T-helper 1 cell treated with Interleukin-12 subunit alpha and Interleukin-12 subunit beta and Interleukin-4 antibody, amounts not matched to agents 30 μg/mL and 1 μg/mL, for 36 hours (primary cell): ENCODE results near the gene PPM1F.

Source experiments
- H3K27ac Mint-ChIP-seq: one replicate; pipeline ENCODE4 v1.8.0; 2021; ENCODE audit warnings: mild to moderate bottlenecking, mixed read lengths
- H3K27me3 Mint-ChIP-seq: one replicate; pipeline ENCODE4 v1.8.0; 2021; ENCODE audit warnings: low read depth, mixed read lengths
- H3K36me3 Mint-ChIP-seq: one replicate; pipeline ENCODE4 v1.8.0; 2021; ENCODE audit warnings: low read depth, mixed read lengths
- H3K4me1 Mint-ChIP-seq: one replicate; pipeline ENCODE4 v1.8.0; 2021; ENCODE audit warnings: low read depth, mixed read lengths
- H3K4me3 Mint-ChIP-seq: one replicate; pipeline ENCODE4 v1.8.0; 2021; ENCODE audit warnings: mild to moderate bottlenecking, moderate library complexity, mixed read lengths
- H3K9me3 Mint-ChIP-seq: one replicate; pipeline ENCODE4 v1.8.0; 2021; ENCODE audit warnings: mixed read lengths

Gene PPM1F

GRCh38 chr22:21952586-21953571, at the start of gene PPM1F:
Gene PPM1F (minus strand): TSS chr22:21952848. CDS start chr22:21946048, 6,800 bp downstream.
- Mint-ChIP-seq H3K4me3 (peak within 1 kb of the TSS; percentile 79), H3K4me1 (peaks cover 11% of the 10 kb centered on the region), H3K36me3 (peaks cover 3% of the 10 kb centered on the region), H3K9me3 (no peaks in the 10 kb centered on the region), H3K27ac (peak within 1 kb of the TSS; percentile 24), H3K27me3 (peaks cover 3% of the 10 kb centered on the region)

GRCh38 chr22:22001664-22002525, 49.2 kb upstream of the PPM1F start:
- H3K36me3 Mint-ChIP-seq = no peaks in the 10 kb centered on the region
- peaks cover 15% of the 10 kb centered on the region for H3K27me3 Mint-ChIP-seq
- no peak overlapping the region for H3K27ac Mint-ChIP-seq
- no peak overlapping the region for H3K4me3 Mint-ChIP-seq
- H3K4me1 Mint-ChIP-seq = no peaks in the 10 kb centered on the region
- no peaks in the 10 kb centered on the region for H3K9me3 Mint-ChIP-seq

GRCh38 chr22:21998595-21999247, 46.1 kb upstream of the PPM1F start:
- Mint-ChIP-seq H3K4me1 (no peaks in the 10 kb centered on the region), H3K36me3 (no peaks in the 10 kb centered on the region), H3K27me3 (peaks cover 11% of the 10 kb centered on the region), H3K27ac (no peak overlapping the region), H3K4me3 (no peak overlapping the region), H3K9me3 (no peaks in the 10 kb centered on the region)

- Mint-ChIP-seq H3K4me1 (no peaks in the 10 kb centered on the region), H3K9me3 (no peaks in the 10 kb centered on the region), H3K36me3 (no peaks in the 10 kb centered on the region), H3K4me3 (no peak overlapping the region), H3K27me3 (no peaks in the 10 kb centered on the region), H3K27ac (no peak overlapping the region)
Measured at GRCh38 chr22:21996175-21996720, 43.6 kb upstream of the PPM1F start.

- no peaks in the 10 kb centered on the region for H3K4me1 Mint-ChIP-seq
- no peak overlapping the region for H3K4me3 Mint-ChIP-seq
- H3K27me3 Mint-ChIP-seq = no peaks in the 10 kb centered on the region
- no peak overlapping the region for H3K27ac Mint-ChIP-seq
- H3K9me3 Mint-ChIP-seq = no peaks in the 10 kb centered on the region
- H3K36me3 Mint-ChIP-seq = no peaks in the 10 kb centered on the region
Measured at GRCh38 chr22:21995660-21996059, 43.0 kb upstream of the PPM1F start.

- Mint-ChIP-seq H3K36me3 (no peaks in the 10 kb centered on the region), H3K9me3 (no peaks in the 10 kb centered on the region), H3K27me3 (no peaks in the 10 kb centered on the region), H3K27ac (no peak overlapping the region), H3K4me3 (no peak overlapping the region), H3K4me1 (no peaks in the 10 kb centered on the region)
Measured at GRCh38 chr22:21994881-21995444, 42.3 kb upstream of the PPM1F start.

GRCh38 chr22:21992593-21993237, 40.1 kb upstream of the PPM1F start:
- Mint-ChIP-seq H3K4me3 (no peak overlapping the region), H3K9me3 (no peaks in the 10 kb centered on the region), H3K36me3 (no peaks in the 10 kb centered on the region), H3K27ac (no peak overlapping the region), H3K27me3 (no peaks in the 10 kb centered on the region), H3K4me1 (no peaks in the 10 kb centered on the region)

GRCh38 chr22:21991774-21992173, 39.1 kb upstream of the PPM1F start:
- Mint-ChIP-seq H3K27ac (no peak overlapping the region), H3K27me3 (no peaks in the 10 kb centered on the region), H3K36me3 (no peaks in the 10 kb centered on the region), H3K9me3 (no peaks in the 10 kb centered on the region), H3K4me3 (no peak overlapping the region), H3K4me1 (no peaks in the 10 kb centered on the region)

- no peaks in the 10 kb centered on the region for H3K4me1 Mint-ChIP-seq
- no peaks in the 10 kb centered on the region for H3K27me3 Mint-ChIP-seq
- no peaks in the 10 kb centered on the region for H3K36me3 Mint-ChIP-seq
- H3K4me3 Mint-ChIP-seq = no peak overlapping the region
- H3K27ac Mint-ChIP-seq = no peak overlapping the region
- H3K9me3 Mint-ChIP-seq = no peaks in the 10 kb centered on the region
Measured at GRCh38 chr22:21991304-21991596, 38.6 kb upstream of the PPM1F start.

GRCh38 chr22:21990445-21991303, 38.0 kb upstream of the PPM1F start:
- Mint-ChIP-seq H3K27ac (no peak overlapping the region), H3K9me3 (no peaks in the 10 kb centered on the region), H3K36me3 (no peaks in the 10 kb centered on the region), H3K4me1 (no peaks in the 10 kb centered on the region), H3K27me3 (no peaks in the 10 kb centered on the region), H3K4me3 (no peak overlapping the region)

- H3K9me3 Mint-ChIP-seq = no peaks in the 10 kb centered on the region
- no peak overlapping the region for H3K27ac Mint-ChIP-seq
- peaks cover 1% of the 10 kb centered on the region for H3K4me1 Mint-ChIP-seq
- H3K36me3 Mint-ChIP-seq = no peaks in the 10 kb centered on the region
- no peaks in the 10 kb centered on the region for H3K27me3 Mint-ChIP-seq
- no peak overlapping the region for H3K4me3 Mint-ChIP-seq
Measured at GRCh38 chr22:21989049-21989448, 36.4 kb upstream of the PPM1F start.

GRCh38 chr22:21985214-21985613, 32.6 kb upstream of the PPM1F start:
- no peaks in the 10 kb centered on the region for H3K9me3 Mint-ChIP-seq
- H3K27ac Mint-ChIP-seq = no peak overlapping the region
- H3K4me3 Mint-ChIP-seq = no peak overlapping the region
- no peaks in the 10 kb centered on the region for H3K36me3 Mint-ChIP-seq
- peaks cover 20% of the 10 kb centered on the region for H3K4me1 Mint-ChIP-seq
- H3K27me3 Mint-ChIP-seq = no peaks in the 10 kb centered on the region

- no peaks in the 10 kb centered on the region for H3K9me3 Mint-ChIP-seq
- H3K4me3 Mint-ChIP-seq = no peak overlapping the region
- H3K36me3 Mint-ChIP-seq = no peaks in the 10 kb centered on the region
- H3K27ac Mint-ChIP-seq = no peak overlapping the region
- peaks cover 22% of the 10 kb centered on the region for H3K4me1 Mint-ChIP-seq
- H3K27me3 Mint-ChIP-seq = no peaks in the 10 kb centered on the region
Measured at GRCh38 chr22:21984793-21985192, 32.1 kb upstream of the PPM1F start.
